K562 (cell line): ENCODE results near the gene LCE1A.

ENCODE experiments used
- ZNF121 ChIP-seq: sonication (generic); formaldehyde crosslinking; conservative IDR thresholded peaks from 2 replicates; pipeline ENCODE4 v1.8.0; 2022; ENCODE audit warnings: missing genetic modification reagents
- ZNF644 ChIP-seq: fragments of 200-800 bp; sonication (Bioruptor generic); IDR thresholded peaks from 2 replicates; pipeline ENCODE4 v1.6.1; 2016; ENCODE audit warnings: low read depth, missing genetic modification characterization, missing compliant biosample characterization
- TF ChIP-seq, protein P1 (sequence below): fragments of 250-450 bp; sonication (Bioruptor Pico); IDR thresholded peaks from 2 replicates; pipeline ENCODE4 v1.4.0; 2020; ENCODE audit warnings: mild to moderate bottlenecking, moderate library complexity, borderline replicate concordance

DNA sequence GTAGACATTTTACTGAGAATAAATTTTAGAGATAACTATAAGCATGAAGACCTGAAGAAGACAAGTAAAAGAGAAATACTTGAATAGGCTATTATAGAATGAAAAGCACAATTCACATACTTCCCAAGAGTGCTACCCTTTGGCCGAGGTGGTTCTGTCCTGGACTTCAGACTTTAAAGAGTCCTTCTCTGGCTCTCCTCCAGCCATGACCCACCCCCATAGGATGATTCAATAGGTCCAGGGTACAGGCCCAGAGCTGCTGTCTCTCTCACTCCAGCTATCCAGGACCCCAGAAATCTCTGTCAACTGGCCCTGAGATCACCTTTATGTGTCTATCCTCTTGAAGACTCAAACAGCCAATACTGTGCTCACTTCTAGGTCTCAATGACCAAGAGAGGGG is 49.6 kb downstream of the LCE1A start:
- TF ChIP-seq ZNF121: no peak
- TF ChIP-seq ZNF644: no peak
- TF ChIP-seq, protein P1, sequence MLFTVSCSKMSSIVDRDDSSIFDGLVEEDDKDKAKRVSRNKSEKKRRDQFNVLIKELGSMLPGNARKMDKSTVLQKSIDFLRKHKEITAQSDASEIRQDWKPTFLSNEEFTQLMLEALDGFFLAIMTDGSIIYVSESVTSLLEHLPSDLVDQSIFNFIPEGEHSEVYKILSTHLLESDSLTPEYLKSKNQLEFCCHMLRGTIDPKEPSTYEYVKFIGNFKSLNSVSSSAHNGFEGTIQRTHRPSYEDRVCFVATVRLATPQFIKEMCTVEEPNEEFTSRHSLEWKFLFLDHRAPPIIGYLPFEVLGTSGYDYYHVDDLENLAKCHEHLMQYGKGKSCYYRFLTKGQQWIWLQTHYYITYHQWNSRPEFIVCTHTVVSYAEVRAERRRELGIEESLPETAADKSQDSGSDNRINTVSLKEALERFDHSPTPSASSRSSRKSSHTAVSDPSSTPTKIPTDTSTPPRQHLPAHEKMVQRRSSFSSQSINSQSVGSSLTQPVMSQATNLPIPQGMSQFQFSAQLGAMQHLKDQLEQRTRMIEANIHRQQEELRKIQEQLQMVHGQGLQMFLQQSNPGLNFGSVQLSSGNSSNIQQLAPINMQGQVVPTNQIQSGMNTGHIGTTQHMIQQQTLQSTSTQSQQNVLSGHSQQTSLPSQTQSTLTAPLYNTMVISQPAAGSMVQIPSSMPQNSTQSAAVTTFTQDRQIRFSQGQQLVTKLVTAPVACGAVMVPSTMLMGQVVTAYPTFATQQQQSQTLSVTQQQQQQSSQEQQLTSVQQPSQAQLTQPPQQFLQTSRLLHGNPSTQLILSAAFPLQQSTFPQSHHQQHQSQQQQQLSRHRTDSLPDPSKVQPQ (CRISPR knock-in tag): no peak
